ENCODE results near the gene GRIK1. TPM values are rescaled to one million over a fixed set of nuclear protein-coding genes. Genes with fewer than 3 reads are reported as not detected.

Gene GRIK1
- total RNA-seq, 4 donors from 2014 or later: 0.15 to 0.29 (median 0.27) TPM; not detected in 1

- intact Hi-C loops (cut with DNase I): no loop called here
- H3K4me3 ChIP-seq (replicated peaks in 1 of 3): no peak overlapping the region
- no peak overlapping the region for H3K27ac ChIP-seq
- no peaks in the 10 kb centered on the region for H3K4me1 ChIP-seq
- no peaks in the 10 kb centered on the region for H3K36me3 ChIP-seq
- no peak for DNase-seq
- WGBS, 2 donors: 72 to 74% methylated on average over 9 of the region's 9 CpGs
- no peak for TF ChIP-seq CTCF (IDR thresholded peaks at IDR 0.05)
- TF ChIP-seq POLR2A (IDR thresholded peaks at IDR 0.05): no peak
- no peaks in the 10 kb centered on the region for H3K9me3 ChIP-seq
- no peaks in the 10 kb centered on the region for H3K27me3 ChIP-seq
These were observed 214.6 kb downstream of the GRIK1 start for GRCh38 chr21:29725025-29725736.

GRCh38 chr21:29721964-29722363 is 217.8 kb downstream of the GRIK1 start:
- Histone ChIP-seq H3K27ac (no peak overlapping the region), H3K4me1 (no peaks in the 10 kb centered on the region), H3K27me3 (no peaks in the 10 kb centered on the region), H3K4me3 (replicated peaks in 1 of 3) (no peak overlapping the region), H3K36me3 (no peaks in the 10 kb centered on the region), H3K9me3 (no peaks in the 10 kb centered on the region)
- 96 to 97% methylated on average over 2 of the region's 2 CpGs for WGBS, 2 donors
- TF ChIP-seq CTCF (IDR thresholded peaks at IDR 0.05): no peak
- TF ChIP-seq POLR2A (IDR thresholded peaks at IDR 0.05): no peak
- intact Hi-C loops (cut with DNase I): no loop called here
- DNase-seq: no peak

- H3K27ac ChIP-seq: no peak overlapping the region
- no peaks in the 10 kb centered on the region for H3K4me1 ChIP-seq
- intact Hi-C loops (cut with DNase I): no loop called here
- H3K4me3 ChIP-seq (replicated peaks in 1 of 3): no peak overlapping the region
- no peaks in the 10 kb centered on the region for H3K36me3 ChIP-seq
- no peak for TF ChIP-seq POLR2A (IDR thresholded peaks at IDR 0.05)
- no peak for TF ChIP-seq CTCF (IDR thresholded peaks at IDR 0.05)
- no peaks in the 10 kb centered on the region for H3K9me3 ChIP-seq
- 76 to 82% methylated on average over 5 of the region's 5 CpGs for WGBS, 2 donors
- DNase-seq: no peak
- no peaks in the 10 kb centered on the region for H3K27me3 ChIP-seq
These were observed 218.6 kb downstream of the GRIK1 start for GRCh38 chr21:29721221-29721620.

GRCh38 chr21:29719521-29719920 is 220.3 kb downstream of the GRIK1 start:
- Histone ChIP-seq H3K27ac (no peak overlapping the region), H3K9me3 (no peaks in the 10 kb centered on the region), H3K36me3 (no peaks in the 10 kb centered on the region), H3K4me3 (replicated peaks in 1 of 3) (no peak overlapping the region), H3K4me1 (no peaks in the 10 kb centered on the region), H3K27me3 (no peaks in the 10 kb centered on the region)
- intact Hi-C loops (cut with DNase I): no loop called here
- DNase-seq: no peak
- TF ChIP-seq POLR2A (IDR thresholded peaks at IDR 0.05) (no peak), CTCF (IDR thresholded peaks at IDR 0.05) (no peak)

GRCh38 chr21:29718081-29718815 is 221.5 kb downstream of the GRIK1 start:
- no peak for TF ChIP-seq POLR2A (IDR thresholded peaks at IDR 0.05)
- no peak overlapping the region for H3K4me3 ChIP-seq (replicated peaks in 1 of 3)
- H3K27me3 ChIP-seq: no peaks in the 10 kb centered on the region
- no peaks in the 10 kb centered on the region for H3K4me1 ChIP-seq
- no peak overlapping the region for H3K27ac ChIP-seq
- DNase-seq: no peak
- no peaks in the 10 kb centered on the region for H3K9me3 ChIP-seq
- 90 to 93% methylated on average over 3 of the region's 3 CpGs for WGBS, 2 donors
- no peaks in the 10 kb centered on the region for H3K36me3 ChIP-seq
- intact Hi-C loops (cut with DNase I): no loop called here

All from thyroid gland (tissue), 4 donors.